CD4-positive, alpha-beta T cell treated with Interleukin-21 for 1 hour (primary cell): Measurements from ENCODE around the gene TIPARP.
A peak's percentile ranks its signal among the peaks of the same experiment; 100 is the strongest.

Source experiments
- DNase-seq: peaks from one replicate; pipeline ENCODE4 v3.0.0-alpha.2; 2020

The TIPARP gene

GRCh38 chr3:156674046-156674910, at the start of gene TIPARP:
TIPARP (plus strand) TSS chr3:156674590; CDS start chr3:156677698, 3,108 bp downstream.
- peak; percentile 98 for DNase-seq

DNA sequence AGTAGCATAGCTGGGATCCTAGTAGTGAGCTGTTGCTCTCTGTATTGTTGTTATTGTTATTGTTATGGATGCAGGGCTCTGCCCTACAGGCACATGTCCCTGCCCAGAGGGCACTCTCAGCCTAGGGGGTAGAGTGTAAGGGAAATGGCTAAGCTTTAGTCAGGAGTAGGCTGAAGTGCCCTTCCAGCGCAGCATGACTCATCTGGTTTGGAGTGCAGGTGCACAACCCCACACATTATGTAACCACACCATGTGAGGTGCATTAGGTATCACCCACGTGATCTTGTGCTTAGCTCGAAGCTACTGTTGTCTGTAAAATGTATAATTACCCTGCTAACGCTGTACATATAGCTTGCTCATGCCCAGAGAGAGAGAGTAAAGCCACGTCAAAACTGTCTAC, 48.3 kb upstream of the TIPARP start:
- DNase-seq: no peak

GRCh38 chr3:156627946-156628569, 46.3 kb upstream of the TIPARP start:
- DNase-seq: no peak

DNA sequence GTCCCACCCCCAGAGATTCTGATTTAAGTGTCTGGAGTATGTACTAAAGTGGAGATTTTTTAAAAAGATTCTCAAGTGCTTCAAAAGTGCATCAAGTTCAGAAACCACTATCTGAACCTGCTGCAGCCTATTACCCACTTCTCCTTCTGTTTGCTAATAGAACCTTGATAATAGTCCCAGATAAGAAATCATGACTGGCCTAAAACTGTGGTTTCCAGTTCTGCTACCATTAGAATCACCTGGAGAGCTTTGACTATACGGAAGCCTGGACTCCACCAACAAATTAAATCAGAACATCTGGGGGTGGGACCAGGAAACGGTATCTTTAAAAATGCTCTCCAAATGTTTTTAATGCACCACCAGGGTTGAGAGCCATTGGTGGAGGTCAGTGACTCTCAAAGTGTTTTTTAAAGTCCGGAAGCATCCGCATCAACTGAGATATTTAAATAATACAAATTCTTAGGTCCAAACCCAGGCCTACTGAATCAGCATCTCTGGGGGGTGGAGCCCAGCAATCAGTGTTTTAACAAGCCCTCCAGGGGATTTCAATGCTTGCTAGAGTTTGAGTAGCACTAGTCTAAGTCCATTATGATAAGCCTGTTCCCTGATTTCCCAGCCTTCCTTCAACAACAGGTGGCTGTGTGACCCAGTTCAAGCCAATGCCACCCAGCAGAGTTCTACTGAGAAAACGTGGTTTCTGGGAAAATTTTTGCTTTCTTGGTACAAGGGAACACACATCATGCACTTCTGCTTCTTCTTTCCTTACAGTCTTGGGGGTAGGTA, 45.4 kb upstream of the TIPARP start:
- DNase-seq: no peak

DNA sequence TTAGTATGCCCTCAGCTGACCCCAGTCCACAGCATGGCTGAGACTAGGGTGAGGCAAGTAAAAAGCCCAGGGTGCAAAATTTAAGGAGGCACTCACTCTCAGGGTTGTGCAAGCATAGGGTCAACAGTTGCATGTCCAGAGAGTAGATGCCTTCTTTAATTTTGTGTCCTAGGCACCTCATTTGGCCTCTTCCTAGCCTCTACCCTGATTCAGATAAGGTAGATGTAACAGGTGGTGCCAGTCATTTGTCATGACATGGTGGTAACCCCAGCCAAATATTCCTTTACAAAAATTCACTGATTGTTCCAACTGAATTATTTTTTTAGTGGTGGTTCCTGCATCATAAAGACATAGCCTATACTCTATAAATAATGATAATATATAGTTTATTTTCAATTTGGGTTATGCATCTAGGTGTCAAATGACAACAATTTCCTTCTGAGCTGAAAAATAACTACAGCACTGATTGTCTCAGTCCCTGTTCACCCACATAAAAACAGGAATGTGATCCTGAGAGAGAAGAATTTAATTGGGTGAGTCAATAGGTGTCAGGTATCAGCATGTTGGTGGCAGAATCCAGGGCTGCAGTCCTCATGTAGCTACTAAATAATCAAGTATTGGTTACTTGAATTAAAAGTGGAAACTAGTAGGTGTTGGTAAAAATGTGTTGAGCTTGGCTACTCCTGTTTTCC, 44.2 kb upstream of the TIPARP start:
- DNase-seq: no peak

- no peak for DNase-seq
Observed at GRCh38 chr3:156630773-156631093, 43.7 kb upstream of the TIPARP start.

DNA sequence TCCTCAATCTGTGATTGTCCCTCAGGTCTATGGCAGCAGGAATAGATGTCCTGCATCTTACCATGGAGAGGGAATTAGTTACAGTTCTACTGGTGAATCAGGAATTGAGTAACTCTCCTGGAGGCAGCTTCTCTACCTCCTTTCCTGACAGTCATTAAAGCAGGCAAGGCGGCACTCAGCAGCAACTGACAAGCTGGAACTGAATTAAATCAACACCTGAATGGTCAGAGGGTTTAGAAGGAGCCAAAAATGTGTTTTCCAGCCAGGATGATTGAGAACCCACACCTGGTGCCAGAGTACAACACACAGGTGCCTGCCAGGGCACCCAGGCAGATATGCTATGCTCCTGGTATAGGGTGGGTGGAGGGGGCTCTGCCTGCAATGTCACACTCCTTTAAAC, 43.1 kb upstream of the TIPARP start:
- no peak for DNase-seq

DNA sequence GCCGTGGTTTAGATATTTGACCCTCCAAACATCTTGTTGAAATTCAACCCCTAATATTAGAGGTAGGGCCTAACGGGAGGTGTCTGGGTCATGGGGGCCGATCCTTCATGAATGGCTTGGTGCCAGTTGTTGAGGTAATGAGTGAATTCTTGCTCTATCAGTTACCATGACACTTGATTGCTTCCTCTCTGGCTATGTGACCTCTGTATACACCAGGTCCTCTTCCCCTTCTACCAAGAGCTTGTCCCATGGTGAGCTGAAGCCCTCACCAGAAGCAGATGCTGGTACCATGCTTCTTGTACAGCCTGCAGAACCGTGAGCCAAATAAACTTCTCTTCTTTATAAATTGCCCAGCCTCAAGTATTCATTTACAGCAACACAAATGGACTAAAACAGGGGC, 41.8 kb upstream of the TIPARP start:
- no peak for DNase-seq

GRCh38 chr3:156633335-156633734, 41.1 kb upstream of the TIPARP start:
- no peak for DNase-seq

- no peak for DNase-seq
Observed at GRCh38 chr3:156635034-156635433, 39.4 kb upstream of the TIPARP start.

GRCh38 chr3:156635973-156636372, 38.4 kb upstream of the TIPARP start:
- DNase-seq: no peak

GRCh38 chr3:156637480-156638022, 36.8 kb upstream of the TIPARP start:
- no peak for DNase-seq

GRCh38 chr3:156638271-156638670, 36.1 kb upstream of the TIPARP start:
- DNase-seq: no peak

DNA sequence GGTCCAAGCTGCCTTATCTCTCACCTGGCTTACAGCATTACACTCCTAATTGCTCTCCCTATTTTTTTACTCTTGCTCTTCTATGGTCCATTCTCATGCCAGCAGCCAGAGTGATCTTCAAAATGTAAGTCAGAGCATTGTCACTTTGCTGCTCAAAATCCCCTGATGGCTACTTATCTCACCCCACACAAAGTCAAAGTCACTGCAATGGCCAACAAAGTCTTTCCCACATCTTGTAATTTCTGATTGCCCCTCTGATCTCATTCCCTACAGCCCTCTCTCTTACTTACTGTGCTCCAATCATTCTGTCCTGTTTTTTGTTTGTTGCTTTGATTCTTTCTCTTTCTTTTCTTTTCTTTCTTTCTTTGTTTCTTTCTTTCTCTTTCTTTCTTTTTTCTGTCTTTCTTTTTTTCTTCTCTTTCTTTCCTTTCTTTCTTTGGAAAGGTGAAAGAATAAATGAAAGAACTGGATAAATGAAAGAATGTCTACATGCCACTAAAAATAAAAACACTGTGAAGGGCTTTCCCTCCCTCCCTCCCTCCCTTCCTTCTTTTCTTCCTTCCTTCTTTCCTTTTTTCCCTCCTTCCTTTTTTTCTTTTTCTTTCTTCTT, 34.9 kb upstream of the TIPARP start:
- DNase-seq: no peak

- DNase-seq: no peak
Observed at GRCh38 chr3:156641618-156641975, 32.8 kb upstream of the TIPARP start.

DNA sequence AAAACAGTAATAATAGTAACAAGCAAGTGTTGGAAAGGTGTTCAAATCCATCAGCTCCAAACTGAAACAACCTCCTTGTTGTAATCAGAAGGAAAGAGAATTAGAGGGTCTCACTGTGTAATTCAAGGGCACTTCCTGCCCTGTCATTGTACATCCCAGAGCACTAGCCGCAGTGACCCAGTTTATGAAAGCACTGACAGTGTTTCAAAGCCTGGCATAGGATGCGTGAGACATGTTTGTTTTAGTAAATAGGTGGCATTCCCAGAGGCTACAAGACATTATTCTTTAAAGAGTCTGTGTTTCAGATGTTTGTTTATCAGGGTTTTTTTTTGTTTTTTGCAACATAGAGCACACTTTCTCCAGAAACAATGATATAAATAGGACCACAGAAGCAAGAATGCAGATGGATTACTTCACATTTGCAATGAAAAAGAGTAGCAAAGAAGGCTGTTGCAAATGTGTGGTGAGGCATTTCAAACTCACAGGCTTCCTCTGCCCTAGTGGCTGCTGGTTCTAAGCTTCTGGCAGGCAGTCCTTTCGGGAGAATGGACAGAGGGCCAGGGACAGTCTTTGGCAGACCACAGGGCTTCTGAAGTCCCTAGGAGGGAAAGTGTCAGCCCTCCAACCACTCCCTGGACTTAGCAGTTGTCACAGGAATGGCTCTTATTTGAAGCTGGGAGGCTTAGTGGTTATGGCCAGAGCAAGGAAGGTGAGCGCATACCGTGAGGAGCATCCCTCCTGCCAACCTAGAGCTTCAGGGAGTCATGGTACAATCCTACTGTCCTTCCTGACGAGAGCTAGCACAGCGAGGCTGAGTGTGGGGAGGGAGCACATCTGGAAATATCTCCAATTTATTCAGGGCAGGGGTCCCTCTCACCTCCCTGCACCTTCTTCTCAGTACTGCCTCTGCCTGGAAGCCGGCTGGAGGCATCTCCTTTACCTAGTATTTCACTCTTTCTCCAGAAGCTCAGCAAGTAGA, 31.4 kb upstream of the TIPARP start:
- no peak for DNase-seq

- peak; percentile 37 for DNase-seq
Observed at GRCh38 chr3:156643729-156644389, 30.5 kb upstream of the TIPARP start.

- DNase-seq: no peak
Observed at GRCh38 chr3:156644958-156645357, 29.4 kb upstream of the TIPARP start.

DNA sequence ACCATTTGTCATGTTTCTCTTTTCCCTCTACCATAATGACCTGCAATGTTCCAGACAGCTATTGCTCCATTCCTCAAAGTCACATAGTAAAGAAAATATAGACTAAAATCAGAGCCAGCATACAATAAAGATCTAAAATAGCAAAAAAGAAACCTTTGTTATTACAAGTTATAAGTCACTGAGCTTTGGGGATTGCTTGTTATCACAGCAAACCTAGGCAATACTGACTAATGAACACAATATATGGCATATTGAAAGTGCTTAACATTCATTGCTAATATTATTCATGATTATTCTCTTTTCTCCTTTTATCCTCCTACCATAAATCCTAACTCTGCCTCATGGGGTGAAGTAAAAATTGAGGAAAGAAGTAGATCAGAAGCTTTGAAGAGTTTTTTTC, 27.4 kb upstream of the TIPARP start:
- no peak for DNase-seq

DNA sequence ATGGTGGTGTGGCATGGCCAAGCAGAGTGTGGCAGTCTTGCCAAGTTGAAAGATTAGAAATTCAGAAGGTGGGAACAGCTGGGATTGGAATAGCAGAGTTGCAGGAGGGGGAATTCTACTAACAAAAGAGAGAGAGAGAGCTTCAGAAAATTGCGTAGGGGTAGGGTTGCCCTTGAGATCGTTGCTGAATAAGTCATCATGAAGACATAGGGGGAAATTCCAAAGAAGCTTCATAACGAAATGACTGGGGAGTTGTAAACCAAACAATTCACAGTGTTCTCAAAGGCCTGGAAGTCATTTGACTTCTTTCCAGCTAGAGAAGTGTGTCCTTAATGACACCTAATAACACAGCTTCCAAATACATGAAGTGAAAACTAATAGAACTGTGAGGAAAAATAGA, 26.3 kb upstream of the TIPARP start:
- DNase-seq: no peak

DNA sequence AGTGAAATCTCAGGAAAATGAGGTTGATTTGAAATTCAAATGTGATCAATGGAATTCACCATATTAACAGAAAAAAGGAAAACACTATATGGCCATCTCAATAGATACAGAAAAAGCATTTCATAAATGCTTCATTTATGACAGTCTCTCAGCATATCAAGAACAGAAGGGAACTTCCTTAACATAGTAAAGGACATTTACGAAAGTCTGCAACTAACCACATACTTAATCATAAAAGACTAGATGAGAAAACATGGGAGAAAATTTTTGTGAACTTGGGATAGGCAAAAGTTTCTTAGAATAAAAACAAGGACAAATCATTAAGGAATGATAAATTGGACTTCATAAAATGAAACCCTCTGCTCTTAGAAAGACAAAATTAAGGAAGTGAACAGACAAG, 24.7 kb upstream of the TIPARP start:
- no peak for DNase-seq
